Activated naive CD4-positive, alpha-beta T cell treated with anti-CD3 and anti-CD28 coated beads for 36 hours (primary cell): ENCODE data around the gene RARRES2. TPM values are rescaled to one million over a fixed set of nuclear protein-coding genes. Genes with fewer than 3 reads are reported as not detected.

Experiments used
- total RNA-seq, 2 experiments: library from RNA; stranded (reverse); gene quantifications; one replicate each; pipeline ENCODE4 v1.2.3, GENCODE V29; 2021

RARRES2 gene
- total RNA-seq, 2 experiments from 2014 or later: not detected

Other genes starting within 250 kb of the RARRES2 start
- gene LRRC61, start 18.3 kb downstream of the RARRES2 start, total RNA-seq: 10 to 100 TPM; 10.3 to 13.3 TPM
- 1 to 10 TPM; 3.1 to 3.4 TPM for gene ACTR3C, start 18.1 kb downstream of the RARRES2 start, total RNA-seq
- 10 to 100 TPM; 45.7 to 49.3 TPM for gene REPIN1, start 27.2 kb upstream of the RARRES2 start, total RNA-seq
- gene ZNF775, start 37.7 kb upstream of the RARRES2 start, total RNA-seq: 1 to 10 TPM; 4.5 to 5.2 TPM
- 1 to 10 TPM; 9.1 to 9.7 TPM for gene GIMAP8, start 109.0 kb upstream of the RARRES2 start, total RNA-seq
- 10 to 100 TPM; 41.6 TPM for gene GIMAP7, start 173.2 kb upstream of the RARRES2 start, total RNA-seq
- gene GIMAP4, start 225.8 kb upstream of the RARRES2 start, total RNA-seq: 100 to 1,000 TPM; 180 to 193 TPM